NCI-H748 treated with DMSO at 0.1 percent for 48 hours (cell line): ENCODE results near the gene FAM236C.
"Not testable (repeated sequence)": the region's sequence is repeated elsewhere in the genome, so short reads cannot be mapped to it uniquely, and the experiment has no call there.

Experiments used
- DNase-seq: peaks from one replicate; lab custom pipeline; 2025; lab: John Stamatoyannopoulos, UW

FAM236C gene

GRCh38 chrX:72912315-72912714, at the start of gene FAM236C:
Gene FAM236C (plus strand): TSS chrX:72912615. CDS start chrX:72912715, 100 bp downstream.
- DNase-seq: not testable (repeated sequence)

GRCh38 chrX:72882898-72883297, 29.5 kb upstream of the FAM236C start:
- not testable (repeated sequence) for DNase-seq

GRCh38 chrX:72889740-72890139, 22.7 kb upstream of the FAM236C start:
- DNase-seq: not testable (repeated sequence)

GRCh38 chrX:72916096-72916495, 3.7 kb downstream of the FAM236C start:
- DNase-seq: not testable (repeated sequence)

- not testable (repeated sequence) for DNase-seq
These were observed 19.9 kb downstream of the FAM236C start for GRCh38 chrX:72932283-72932682.

- DNase-seq: not testable (repeated sequence)
These were observed 24.0 kb downstream of the FAM236C start for GRCh38 chrX:72936455-72936854.

- not testable (repeated sequence) for DNase-seq
These were observed 24.6 kb downstream of the FAM236C start for GRCh38 chrX:72936882-72937455.

GRCh38 chrX:72937906-72938305, 25.5 kb downstream of the FAM236C start, which contains the start of gene FAM236A:
Gene FAM236A (plus strand): TSS chrX:72938206. CDS start chrX:72938263, 57 bp downstream.
- not testable (repeated sequence) for DNase-seq

GRCh38 chrX:72942272-72942671, 29.9 kb downstream of the FAM236C start:
- DNase-seq: not testable (repeated sequence)

GRCh38 chrX:72943035-72943818, 30.8 kb downstream of the FAM236C start:
- not testable (repeated sequence) for DNase-seq

- DNase-seq: not testable (repeated sequence)
These were observed 31.4 kb downstream of the FAM236C start, which contains the start of gene DMRTC1 for GRCh38 chrX:72943819-72944169. Gene DMRTC1 (minus strand): TSS chrX:72943837. CDS start chrX:72875694, 68,143 bp downstream.

GRCh38 chrX:72959971-72960370, 47.6 kb downstream of the FAM236C start:
- not testable (repeated sequence) for DNase-seq
